ENCODE results near the gene ZFX. TPM values are rescaled to one million over a fixed set of nuclear protein-coding genes. Genes with fewer than 3 reads are reported as not detected.

ZFX gene
- total RNA-seq, 1 donor from 2014 or later, result 59.1 TPM

GRCh38 chrX:24214568-24214967 lies 65.0 kb downstream of the ZFX start:
- TF ChIP-seq EZH2 (IDR thresholded peaks at IDR 0.05), result no peak
- no peak for TF ChIP-seq EZH2phosphoT487 (IDR thresholded peaks at IDR 0.05)
- TF ChIP-seq, protein P1, sequence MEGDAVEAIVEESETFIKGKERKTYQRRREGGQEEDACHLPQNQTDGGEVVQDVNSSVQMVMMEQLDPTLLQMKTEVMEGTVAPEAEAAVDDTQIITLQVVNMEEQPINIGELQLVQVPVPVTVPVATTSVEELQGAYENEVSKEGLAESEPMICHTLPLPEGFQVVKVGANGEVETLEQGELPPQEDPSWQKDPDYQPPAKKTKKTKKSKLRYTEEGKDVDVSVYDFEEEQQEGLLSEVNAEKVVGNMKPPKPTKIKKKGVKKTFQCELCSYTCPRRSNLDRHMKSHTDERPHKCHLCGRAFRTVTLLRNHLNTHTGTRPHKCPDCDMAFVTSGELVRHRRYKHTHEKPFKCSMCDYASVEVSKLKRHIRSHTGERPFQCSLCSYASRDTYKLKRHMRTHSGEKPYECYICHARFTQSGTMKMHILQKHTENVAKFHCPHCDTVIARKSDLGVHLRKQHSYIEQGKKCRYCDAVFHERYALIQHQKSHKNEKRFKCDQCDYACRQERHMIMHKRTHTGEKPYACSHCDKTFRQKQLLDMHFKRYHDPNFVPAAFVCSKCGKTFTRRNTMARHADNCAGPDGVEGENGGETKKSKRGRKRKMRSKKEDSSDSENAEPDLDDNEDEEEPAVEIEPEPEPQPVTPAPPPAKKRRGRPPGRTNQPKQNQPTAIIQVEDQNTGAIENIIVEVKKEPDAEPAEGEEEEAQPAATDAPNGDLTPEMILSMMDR (IDR thresholded peaks at IDR 0.05), result no peak
- Histone ChIP-seq H3K4me3 (no peak overlapping the region), H3K4me1 (peaks cover 10% of the 10 kb centered on the region), H4K20me1 (ENCODE audit: low read depth) (no peaks in the 10 kb centered on the region), H3K27me3 (no peaks in the 10 kb centered on the region), H3K9me3 (ENCODE audit: low read depth) (no peaks in the 10 kb centered on the region), H3K9ac (no peak overlapping the region), H3F3A (ENCODE audit: low read depth) (peaks cover 29% of the 10 kb centered on the region), H3K36me3 (peaks cover 15% of the 10 kb centered on the region), H2AFZ (replicated peaks) (no peak overlapping the region), H3K27ac (no peak overlapping the region), H3K79me2 (ENCODE audit: low read depth) (no peaks in the 10 kb centered on the region), H3K4me2 (no peak overlapping the region)
- DNase-seq (ENCODE audit: low spot score), result no peak
- no peaks in the 10 kb centered on the region for H3K27me3 Mint-ChIP-seq (ENCODE audit: insufficient read depth, low read depth)
- peaks cover 2% of the 10 kb centered on the region for H3K9me3 Mint-ChIP-seq
- no peaks in the 10 kb centered on the region for H3K4me1 Mint-ChIP-seq
- H3K27ac Mint-ChIP-seq, result no peak overlapping the region
- no peak overlapping the region for H3K4me3 Mint-ChIP-seq
- H3K36me3 Mint-ChIP-seq, result peaks cover 29% of the 10 kb centered on the region

DNA sequence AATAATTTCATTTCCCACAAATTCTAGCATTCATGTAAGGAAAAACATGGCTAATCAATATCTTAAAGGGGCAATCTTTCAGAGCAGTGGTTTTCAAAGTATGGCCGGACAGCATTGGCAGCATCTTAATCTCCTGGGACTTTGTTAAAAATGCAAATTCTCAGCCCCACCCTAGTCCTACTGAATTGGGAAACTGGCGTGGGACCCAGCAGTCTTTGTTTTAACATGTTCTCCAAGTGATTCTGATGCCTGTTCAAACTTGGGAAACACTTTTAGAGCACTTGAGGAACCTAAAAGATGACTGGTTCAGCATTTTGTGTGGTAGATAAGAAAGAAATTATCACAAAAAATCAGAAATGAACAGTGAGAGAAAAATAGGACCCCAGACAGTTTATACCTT lies 65.7 kb downstream of the ZFX start:
- peaks cover 2% of the 10 kb centered on the region for H3K9me3 Mint-ChIP-seq
- Histone ChIP-seq H3K4me1 (peaks cover 10% of the 10 kb centered on the region), H3K9ac (no peak overlapping the region), H3K27ac (peak overlapping the region; percentile 31), H3F3A (ENCODE audit: low read depth) (peaks cover 29% of the 10 kb centered on the region), H4K20me1 (ENCODE audit: low read depth) (no peaks in the 10 kb centered on the region), H3K4me2 (no peak overlapping the region), H3K9me3 (ENCODE audit: low read depth) (no peaks in the 10 kb centered on the region), H3K36me3 (peaks cover 15% of the 10 kb centered on the region), H3K4me3 (no peak overlapping the region), H3K27me3 (no peaks in the 10 kb centered on the region), H3K79me2 (ENCODE audit: low read depth) (no peaks in the 10 kb centered on the region), H2AFZ (replicated peaks) (no peak overlapping the region)
- H3K4me1 Mint-ChIP-seq, result no peaks in the 10 kb centered on the region
- TF ChIP-seq EZH2phosphoT487 (IDR thresholded peaks at IDR 0.05) (no peak), EZH2 (IDR thresholded peaks at IDR 0.05) (no peak)
- TF ChIP-seq, protein P1 (IDR thresholded peaks at IDR 0.05), result no peak
- no peak overlapping the region for H3K4me3 Mint-ChIP-seq
- H3K36me3 Mint-ChIP-seq, result peaks cover 25% of the 10 kb centered on the region
- no peak overlapping the region for H3K27ac Mint-ChIP-seq
- no peaks in the 10 kb centered on the region for H3K27me3 Mint-ChIP-seq (ENCODE audit: insufficient read depth, low read depth)
- DNase-seq (ENCODE audit: low spot score), result no peak

GRCh38 chrX:24216037-24216436 lies 66.5 kb downstream of the ZFX start:
- no peak for DNase-seq (ENCODE audit: low spot score)
- no peak overlapping the region for H3K4me2 ChIP-seq
- Mint-ChIP-seq H3K9me3 (peaks cover 2% of the 10 kb centered on the region), H3K4me1 (no peaks in the 10 kb centered on the region), H3K27ac (no peak overlapping the region), H3K36me3 (peaks cover 18% of the 10 kb centered on the region), H3K4me3 (no peak overlapping the region), H3K27me3 (ENCODE audit: insufficient read depth, low read depth) (no peaks in the 10 kb centered on the region)
- no peak overlapping the region for H2AFZ ChIP-seq (replicated peaks)
- no peak overlapping the region for H3K9ac ChIP-seq
- peak overlapping the region; percentile 31 for H3K27ac ChIP-seq
- no peaks in the 10 kb centered on the region for H4K20me1 ChIP-seq (ENCODE audit: low read depth)
- H3K9me3 ChIP-seq (ENCODE audit: low read depth), result no peaks in the 10 kb centered on the region
- TF ChIP-seq, protein P1 (IDR thresholded peaks at IDR 0.05), result no peak
- no peak for TF ChIP-seq EZH2 (IDR thresholded peaks at IDR 0.05)
- TF ChIP-seq EZH2phosphoT487 (IDR thresholded peaks at IDR 0.05), result no peak
- H3K27me3 ChIP-seq, result no peaks in the 10 kb centered on the region
- no peaks in the 10 kb centered on the region for H3K79me2 ChIP-seq (ENCODE audit: low read depth)
- H3K36me3 ChIP-seq, result peaks cover 13% of the 10 kb centered on the region
- H3K4me1 ChIP-seq, result peaks cover 10% of the 10 kb centered on the region
- peaks cover 29% of the 10 kb centered on the region for H3F3A ChIP-seq (ENCODE audit: low read depth)
- no peak overlapping the region for H3K4me3 ChIP-seq

All from neural progenitor cell (in vitro differentiated cells).